Neural cell (in vitro differentiated cells): Measurements from ENCODE around the gene MASP2. TPM values are rescaled to one million over a fixed set of nuclear protein-coding genes. Genes with fewer than 3 reads are reported as not detected.
"Not testable (repeated sequence)": the region's sequence is repeated elsewhere in the genome, so short reads cannot be mapped to it uniquely, and the experiment has no call there.

Experiments
- H2AFZ ChIP-seq: fragments of 200-600, 300-800 bp; sonication (generic), shearing (Covaris generic); 2 replicates; pipeline ENCODE4 v1.6.0; 2014; ENCODE audit warnings: low read depth, mild to moderate bottlenecking, antibody characterized with exemption, low read length, moderate library complexity
- H3F3A ChIP-seq: fragments of 200-600 bp; shearing (Covaris generic); 2 replicates; pipeline ENCODE4 v1.6.1; 2016; ENCODE audit warnings: mild to moderate bottlenecking, moderate library complexity, mixed read lengths, antibody characterized with exemption, low read length; ENCODE audit not compliant: insufficient read depth, poor library complexity, severe bottlenecking
- H3K27ac ChIP-seq: fragments of 200-600, 300-800 bp; sonication (generic), shearing (Covaris generic); 2 replicates; pipeline ENCODE4 v1.5.1; 2014; ENCODE audit warnings: mild to moderate bottlenecking, low read length, moderate library complexity
- H3K27me3 ChIP-seq: fragments of 300-800, 200-600 bp; sonication (generic), shearing (Covaris generic); 2 replicates; pipeline ENCODE4 v1.6.0; 2014; ENCODE audit warnings: mild to moderate bottlenecking, low read depth, low read length, moderate library complexity; ENCODE audit not compliant: insufficient read depth
- H3K36me3 ChIP-seq: fragments of 300-800, 200-600 bp; sonication (generic), shearing (Covaris generic); 2 replicates; pipeline ENCODE4 v1.5.1; 2014; ENCODE audit warnings: mild to moderate bottlenecking, antibody characterized with exemption, low read length, moderate library complexity; ENCODE audit not compliant: insufficient read depth
- H3K4me2 ChIP-seq: fragments of 300-800, 200-600 bp; sonication (generic), shearing (Covaris generic); 2 replicates; pipeline ENCODE4 v1.6.0; 2014; ENCODE audit warnings: mild to moderate bottlenecking, low read length
- H3K4me3 ChIP-seq: fragments of 300-800, 200-600 bp; sonication (generic), shearing (Covaris generic); 2 replicates; pipeline ENCODE4 v1.5.1; 2014; ENCODE audit warnings: mild to moderate bottlenecking, low read length, moderate library complexity
- H3K79me2 ChIP-seq: fragments of 200-600 bp; shearing (Covaris generic); replicated peaks from 2 replicates; pipeline ENCODE4 v1.6.0; 2014; ENCODE audit warnings: mild to moderate bottlenecking, low read length, moderate library complexity; ENCODE audit not compliant: insufficient read depth
- H3K9ac ChIP-seq: fragments of 300-800, 200-600 bp; sonication (generic), shearing (Covaris generic); 2 replicates; pipeline ENCODE4 v1.6.1; 2016; ENCODE audit warnings: mild to moderate bottlenecking, low read length, mixed read lengths
- H3K9me2 ChIP-seq: fragments of 200-600 bp; shearing (Covaris generic); 2 replicates; pipeline ENCODE4 v1.6.1; 2016; ENCODE audit warnings: mild to moderate bottlenecking, low read length, mixed read lengths; ENCODE audit not compliant: insufficient read depth
- H3K9me3 ChIP-seq: fragments of 200-600, 300-800 bp; sonication (generic), shearing (Covaris generic); 2 replicates; pipeline ENCODE4 v1.6.1; 2016; ENCODE audit warnings: mild to moderate bottlenecking, mixed run types, low read length, moderate library complexity, mixed read lengths
- H4K20me1 ChIP-seq: fragments of 200-600 bp; shearing (Covaris generic); 2 replicates; pipeline ENCODE4 v1.6.1; 2016; ENCODE audit warnings: mild to moderate bottlenecking, mixed run types; ENCODE audit not compliant: insufficient read depth
- EP300 ChIP-seq: fragments of 450-650 bp; conservative IDR thresholded peaks from 2 replicates; pipeline ENCODE4 v1.6.1; 2014; ENCODE audit warnings: antibody characterized with exemption, mild to moderate bottlenecking, moderate library complexity; ENCODE audit not compliant: poor library complexity, severe bottlenecking
- EZH2 ChIP-seq: fragments of 200-600, 300-800 bp; shearing (Covaris generic), sonication (generic); IDR thresholded peaks from 2 replicates; pipeline ENCODE4 v1.6.1; 2014; ENCODE audit warnings: antibody characterized with exemption, low read length, borderline replicate concordance, mild to moderate bottlenecking; ENCODE audit not compliant: insufficient read depth, poor library complexity, severe bottlenecking
- MXI1 ChIP-seq: fragments of 450-650 bp; conservative IDR thresholded peaks from 2 replicates; pipeline ENCODE4 v1.6.1; 2014; ENCODE audit warnings: antibody characterized with exemption, mild to moderate bottlenecking; ENCODE audit not compliant: poor library complexity, severe bottlenecking
- POLR2AphosphoS5 ChIP-seq: IDR thresholded peaks from 2 replicates; pipeline ENCODE4 v1.6.1; 2012
- RAD21 ChIP-seq: fragments of 450-650 bp; conservative IDR thresholded peaks from 2 replicates; pipeline ENCODE4 v1.6.1; 2014; ENCODE audit warnings: antibody characterized with exemption, mild to moderate bottlenecking, moderate library complexity
- SMC3 ChIP-seq: fragments of 450-650 bp; conservative IDR thresholded peaks from 2 replicates; pipeline ENCODE4 v1.6.1; 2014; ENCODE audit warnings: antibody characterized with exemption, mild to moderate bottlenecking, moderate library complexity; ENCODE audit not compliant: poor library complexity
- TAF1 ChIP-seq: IDR thresholded peaks from 2 replicates; pipeline ENCODE4 v1.6.1; 2012; ENCODE audit warnings: low read depth
- polyA plus RNA-seq: library from polyadenylated mRNA; depleted of rRNA; stranded (reverse); fragments of >200 nt; gene quantifications from 2 replicates; pipeline ENCODE4 v1.2.3, GENCODE V29; 2014
- TF ChIP-seq, protein P1 (sequence below): IDR thresholded peaks from 2 replicates; pipeline ENCODE4 v1.6.1; 2012; ENCODE audit warnings: borderline replicate concordance
- TF ChIP-seq, protein P2 (sequence below): fragments of 450-650 bp; IDR thresholded peaks from 2 replicates; pipeline ENCODE4 v1.5.1; 2014; ENCODE audit warnings: antibody characterized with exemption, mild to moderate bottlenecking, moderate library complexity; ENCODE audit not compliant: poor library complexity, severe bottlenecking

The MASP2 gene
- polyA plus RNA-seq, 1 donor from 2014 or later, result not detected

DNA sequence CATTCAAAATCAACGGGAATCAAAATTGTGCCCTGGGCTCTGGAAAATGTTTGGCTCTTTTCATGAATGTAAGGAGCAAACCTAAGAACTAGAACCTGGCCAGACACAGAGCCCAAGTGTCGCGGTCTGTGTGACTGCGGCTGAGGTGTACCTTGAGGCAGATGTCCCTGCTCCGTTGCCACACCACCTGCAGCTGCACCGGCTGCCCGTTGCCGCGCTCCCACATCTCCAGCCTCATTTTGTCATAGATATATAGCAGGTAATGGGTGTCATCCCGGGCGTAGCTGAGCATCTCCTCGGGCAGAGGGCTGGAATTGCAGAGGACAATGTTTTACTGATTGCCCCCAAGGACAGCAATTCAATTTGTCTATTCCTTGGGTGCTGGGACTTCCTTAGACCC is 33.9 kb upstream of the MASP2 start:
- no peak for TF ChIP-seq EZH2
- no peak for TF ChIP-seq POLR2AphosphoS5
- no peak for TF ChIP-seq EP300
- TF ChIP-seq, protein P1, sequence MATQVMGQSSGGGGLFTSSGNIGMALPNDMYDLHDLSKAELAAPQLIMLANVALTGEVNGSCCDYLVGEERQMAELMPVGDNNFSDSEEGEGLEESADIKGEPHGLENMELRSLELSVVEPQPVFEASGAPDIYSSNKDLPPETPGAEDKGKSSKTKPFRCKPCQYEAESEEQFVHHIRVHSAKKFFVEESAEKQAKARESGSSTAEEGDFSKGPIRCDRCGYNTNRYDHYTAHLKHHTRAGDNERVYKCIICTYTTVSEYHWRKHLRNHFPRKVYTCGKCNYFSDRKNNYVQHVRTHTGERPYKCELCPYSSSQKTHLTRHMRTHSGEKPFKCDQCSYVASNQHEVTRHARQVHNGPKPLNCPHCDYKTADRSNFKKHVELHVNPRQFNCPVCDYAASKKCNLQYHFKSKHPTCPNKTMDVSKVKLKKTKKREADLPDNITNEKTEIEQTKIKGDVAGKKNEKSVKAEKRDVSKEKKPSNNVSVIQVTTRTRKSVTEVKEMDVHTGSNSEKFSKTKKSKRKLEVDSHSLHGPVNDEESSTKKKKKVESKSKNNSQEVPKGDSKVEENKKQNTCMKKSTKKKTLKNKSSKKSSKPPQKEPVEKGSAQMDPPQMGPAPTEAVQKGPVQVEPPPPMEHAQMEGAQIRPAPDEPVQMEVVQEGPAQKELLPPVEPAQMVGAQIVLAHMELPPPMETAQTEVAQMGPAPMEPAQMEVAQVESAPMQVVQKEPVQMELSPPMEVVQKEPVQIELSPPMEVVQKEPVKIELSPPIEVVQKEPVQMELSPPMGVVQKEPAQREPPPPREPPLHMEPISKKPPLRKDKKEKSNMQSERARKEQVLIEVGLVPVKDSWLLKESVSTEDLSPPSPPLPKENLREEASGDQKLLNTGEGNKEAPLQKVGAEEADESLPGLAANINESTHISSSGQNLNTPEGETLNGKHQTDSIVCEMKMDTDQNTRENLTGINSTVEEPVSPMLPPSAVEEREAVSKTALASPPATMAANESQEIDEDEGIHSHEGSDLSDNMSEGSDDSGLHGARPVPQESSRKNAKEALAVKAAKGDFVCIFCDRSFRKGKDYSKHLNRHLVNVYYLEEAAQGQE, result no peak
- TF ChIP-seq TAF1, result no peak
- no peak for TF ChIP-seq SMC3
- TF ChIP-seq, protein P2, sequence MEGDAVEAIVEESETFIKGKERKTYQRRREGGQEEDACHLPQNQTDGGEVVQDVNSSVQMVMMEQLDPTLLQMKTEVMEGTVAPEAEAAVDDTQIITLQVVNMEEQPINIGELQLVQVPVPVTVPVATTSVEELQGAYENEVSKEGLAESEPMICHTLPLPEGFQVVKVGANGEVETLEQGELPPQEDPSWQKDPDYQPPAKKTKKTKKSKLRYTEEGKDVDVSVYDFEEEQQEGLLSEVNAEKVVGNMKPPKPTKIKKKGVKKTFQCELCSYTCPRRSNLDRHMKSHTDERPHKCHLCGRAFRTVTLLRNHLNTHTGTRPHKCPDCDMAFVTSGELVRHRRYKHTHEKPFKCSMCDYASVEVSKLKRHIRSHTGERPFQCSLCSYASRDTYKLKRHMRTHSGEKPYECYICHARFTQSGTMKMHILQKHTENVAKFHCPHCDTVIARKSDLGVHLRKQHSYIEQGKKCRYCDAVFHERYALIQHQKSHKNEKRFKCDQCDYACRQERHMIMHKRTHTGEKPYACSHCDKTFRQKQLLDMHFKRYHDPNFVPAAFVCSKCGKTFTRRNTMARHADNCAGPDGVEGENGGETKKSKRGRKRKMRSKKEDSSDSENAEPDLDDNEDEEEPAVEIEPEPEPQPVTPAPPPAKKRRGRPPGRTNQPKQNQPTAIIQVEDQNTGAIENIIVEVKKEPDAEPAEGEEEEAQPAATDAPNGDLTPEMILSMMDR, result no peak
- no peak for TF ChIP-seq MXI1
- no peak for TF ChIP-seq RAD21
- Histone ChIP-seq H3K4me3 (no peak overlapping the region), H2AFZ (no peak overlapping the region), H3K36me3 (no peaks in the 10 kb centered on the region), H4K20me1 (no peaks in the 10 kb centered on the region), H3K9ac (no peak overlapping the region), H3F3A (no peaks in the 10 kb centered on the region), H3K79me2 (no peaks in the 10 kb centered on the region), H3K9me2 (no peaks in the 10 kb centered on the region), H3K27ac (no peak overlapping the region), H3K9me3 (no peaks in the 10 kb centered on the region), H3K27me3 (no peaks in the 10 kb centered on the region), H3K4me2 (no peak overlapping the region)

GRCh38 chr1:11078631-11079030 is 31.6 kb upstream of the MASP2 start:
- no peak overlapping the region for H3K4me3 ChIP-seq
- H4K20me1 ChIP-seq, result no peaks in the 10 kb centered on the region
- H3K27ac ChIP-seq, result no peak overlapping the region
- no peak overlapping the region for H2AFZ ChIP-seq
- H3K36me3 ChIP-seq, result no peaks in the 10 kb centered on the region
- H3F3A ChIP-seq, result no peaks in the 10 kb centered on the region
- no peak overlapping the region for H3K9ac ChIP-seq
- H3K4me2 ChIP-seq, result no peak overlapping the region
- TF ChIP-seq TAF1 (no peak), MXI1 (no peak), EP300 (no peak), POLR2AphosphoS5 (no peak), SMC3 (no peak), RAD21 (no peak), EZH2 (no peak)
- TF ChIP-seq, protein P1, result no peak
- TF ChIP-seq, protein P2, result no peak
- no peaks in the 10 kb centered on the region for H3K79me2 ChIP-seq
- no peaks in the 10 kb centered on the region for H3K9me2 ChIP-seq
- no peaks in the 10 kb centered on the region for H3K9me3 ChIP-seq
- no peaks in the 10 kb centered on the region for H3K27me3 ChIP-seq

DNA sequence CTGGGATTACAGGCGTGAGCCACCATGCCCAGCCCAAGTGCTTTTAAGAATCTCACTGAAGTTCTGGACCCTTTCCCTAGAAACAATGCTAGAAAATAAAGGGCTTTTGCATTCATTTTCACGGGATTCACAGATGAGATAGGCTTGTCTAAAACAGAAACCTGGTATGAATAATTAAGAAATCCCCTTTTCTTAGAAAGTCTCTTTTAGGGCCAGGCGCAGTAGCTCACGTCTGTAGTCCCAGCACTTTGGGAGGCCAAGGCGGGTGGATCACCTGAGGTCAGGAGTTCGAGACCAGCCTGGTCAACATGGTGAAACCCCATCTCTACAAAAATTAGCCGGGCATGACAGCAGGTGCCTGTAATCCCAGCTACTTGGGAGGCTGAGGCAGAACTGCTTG is 26.4 kb upstream of the MASP2 start:
- H3K4me2 ChIP-seq, H2AFZ ChIP-seq, H3F3A ChIP-seq, H3K4me3 ChIP-seq, H3K9me3 ChIP-seq, H3K36me3 ChIP-seq, H4K20me1 ChIP-seq, H3K79me2 ChIP-seq, H3K9me2 ChIP-seq, H3K27me3 ChIP-seq, H3K27ac ChIP-seq, H3K9ac ChIP-seq: not testable (repeated sequence)
